Subcutaneous adipose tissue (tissue), 4 donors: ENCODE results near the gene OR8K5. TPM values are rescaled to one million over a fixed set of nuclear protein-coding genes. Genes with fewer than 3 reads are reported as not detected.

Experiments used
- total RNA-seq, 4 donors: library from RNA; depleted of rRNA; stranded (reverse); fragments of >200 nt; gene quantifications; one replicate each; pipeline ENCODE4 v1.1.0, GENCODE V29; 2016
- TF ChIP-seq, protein P1 (sequence below): fragments of 450-650 bp; IDR thresholded peaks from one replicate; pipeline ENCODE4 v1.5.1; 2016; ENCODE audit warnings: low read depth, mild to moderate bottlenecking, control low read depth, antibody characterized with exemption, moderate library complexity

The OR8K5 gene, protein sequence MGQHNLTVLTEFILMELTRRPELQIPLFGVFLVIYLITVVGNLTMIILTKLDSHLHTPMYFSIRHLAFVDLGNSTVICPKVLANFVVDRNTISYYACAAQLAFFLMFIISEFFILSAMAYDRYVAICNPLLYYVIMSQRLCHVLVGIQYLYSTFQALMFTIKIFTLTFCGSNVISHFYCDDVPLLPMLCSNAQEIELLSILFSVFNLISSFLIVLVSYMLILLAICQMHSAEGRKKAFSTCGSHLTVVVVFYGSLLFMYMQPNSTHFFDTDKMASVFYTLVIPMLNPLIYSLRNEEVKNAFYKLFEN
- not detected for total RNA-seq

DNA sequence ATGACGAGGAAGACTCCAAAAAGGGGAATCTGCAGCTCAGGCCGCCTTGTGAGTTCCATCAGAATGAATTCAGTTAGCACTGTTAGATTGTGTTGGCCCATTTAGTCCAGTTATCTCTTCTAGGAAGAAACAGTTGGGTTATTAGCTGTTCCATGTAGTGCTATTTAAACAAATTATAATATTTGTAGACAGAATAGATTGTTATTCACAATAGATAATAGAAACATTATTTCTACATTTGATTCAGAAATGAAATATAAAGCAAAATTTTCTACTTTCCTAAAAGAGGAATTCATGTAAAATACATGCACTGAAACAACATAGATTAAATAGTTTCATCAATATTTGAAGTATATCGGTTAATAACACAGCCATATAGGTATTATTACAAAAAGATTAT lies at the start of gene OR8K5:
OR8K5 (minus strand) TSS at position 101 of the 400 bp plus-strand sequence; CDS start at position 101, 0 bp downstream.
- TF ChIP-seq, protein P1, sequence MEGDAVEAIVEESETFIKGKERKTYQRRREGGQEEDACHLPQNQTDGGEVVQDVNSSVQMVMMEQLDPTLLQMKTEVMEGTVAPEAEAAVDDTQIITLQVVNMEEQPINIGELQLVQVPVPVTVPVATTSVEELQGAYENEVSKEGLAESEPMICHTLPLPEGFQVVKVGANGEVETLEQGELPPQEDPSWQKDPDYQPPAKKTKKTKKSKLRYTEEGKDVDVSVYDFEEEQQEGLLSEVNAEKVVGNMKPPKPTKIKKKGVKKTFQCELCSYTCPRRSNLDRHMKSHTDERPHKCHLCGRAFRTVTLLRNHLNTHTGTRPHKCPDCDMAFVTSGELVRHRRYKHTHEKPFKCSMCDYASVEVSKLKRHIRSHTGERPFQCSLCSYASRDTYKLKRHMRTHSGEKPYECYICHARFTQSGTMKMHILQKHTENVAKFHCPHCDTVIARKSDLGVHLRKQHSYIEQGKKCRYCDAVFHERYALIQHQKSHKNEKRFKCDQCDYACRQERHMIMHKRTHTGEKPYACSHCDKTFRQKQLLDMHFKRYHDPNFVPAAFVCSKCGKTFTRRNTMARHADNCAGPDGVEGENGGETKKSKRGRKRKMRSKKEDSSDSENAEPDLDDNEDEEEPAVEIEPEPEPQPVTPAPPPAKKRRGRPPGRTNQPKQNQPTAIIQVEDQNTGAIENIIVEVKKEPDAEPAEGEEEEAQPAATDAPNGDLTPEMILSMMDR = no peak

DNA sequence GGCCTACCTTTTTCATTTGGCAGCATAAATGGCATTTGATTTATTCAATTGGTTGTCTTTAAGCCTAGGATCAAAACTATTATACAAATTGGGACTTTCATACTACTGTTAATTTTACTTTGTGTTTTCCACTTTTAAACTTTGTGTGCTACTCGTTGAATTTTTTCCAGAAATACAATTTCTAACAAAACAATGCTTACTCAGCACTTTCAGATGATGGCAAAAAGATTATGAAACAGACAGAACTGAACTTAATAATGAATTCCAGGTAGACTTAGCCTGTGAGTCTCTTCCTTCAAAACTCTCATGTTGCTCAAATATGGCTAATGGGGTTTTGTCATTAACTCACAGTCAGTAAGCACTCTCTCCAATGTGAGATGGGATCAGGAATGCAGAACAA lies 47.7 kb upstream of the OR8K5 start:
- TF ChIP-seq, protein P1 = no peak

DNA sequence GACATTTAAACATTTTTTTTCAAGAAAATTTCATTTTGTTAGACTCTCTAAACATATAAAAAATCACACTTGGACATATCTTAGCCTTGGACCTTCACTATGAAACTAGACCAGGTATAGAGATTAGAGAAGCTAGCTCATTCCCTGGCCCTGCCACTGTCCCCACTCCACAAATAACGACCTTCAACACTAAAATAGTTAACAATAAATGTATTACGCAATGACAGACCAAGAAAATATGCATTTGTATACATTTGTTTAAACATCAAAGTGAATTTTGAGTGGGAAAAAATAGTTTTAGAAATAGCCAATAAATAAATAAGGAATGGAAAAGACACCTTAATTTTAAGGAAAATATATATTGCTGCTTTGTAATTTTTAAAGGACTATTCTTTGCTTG lies 37.2 kb upstream of the OR8K5 start:
- TF ChIP-seq, protein P1 = no peak

DNA sequence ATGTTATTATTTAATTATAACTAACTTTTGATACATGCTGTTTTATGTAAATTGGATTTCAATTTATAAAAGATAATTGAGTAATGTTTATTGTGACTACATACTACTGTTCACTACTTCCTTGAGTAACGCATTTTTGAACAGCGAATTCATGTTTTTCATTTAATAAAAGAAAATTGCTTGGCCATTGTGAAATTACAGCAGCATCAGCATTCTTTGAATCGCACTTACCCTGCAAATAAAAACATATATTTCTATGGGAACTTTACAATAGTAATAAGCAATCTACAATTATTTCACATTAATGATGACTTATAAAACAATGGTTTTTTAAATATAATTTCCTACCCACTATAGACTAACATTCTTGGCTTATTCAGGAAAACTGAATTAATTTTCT lies 36.6 kb upstream of the OR8K5 start:
- TF ChIP-seq, protein P1 = no peak

DNA sequence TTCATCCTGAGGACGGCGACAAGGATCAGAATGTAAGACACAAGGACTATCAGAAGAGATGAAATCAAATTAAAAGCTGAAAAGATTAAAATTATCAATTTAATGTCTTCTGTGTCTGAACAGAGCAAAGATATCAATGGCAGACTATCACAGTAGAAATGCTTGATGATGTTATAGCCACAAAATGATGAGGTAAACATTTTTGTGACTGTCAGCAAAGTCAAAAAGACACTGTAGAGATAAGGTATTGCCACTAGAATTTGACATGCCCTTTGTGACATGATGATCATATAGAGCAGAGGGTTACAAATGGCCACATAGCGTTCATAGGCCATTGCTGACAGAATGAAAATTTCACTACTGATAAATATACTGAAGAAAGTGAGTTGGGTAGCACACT lies 28.5 kb upstream of the OR8K5 start:
- TF ChIP-seq, protein P1 = no peak

DNA sequence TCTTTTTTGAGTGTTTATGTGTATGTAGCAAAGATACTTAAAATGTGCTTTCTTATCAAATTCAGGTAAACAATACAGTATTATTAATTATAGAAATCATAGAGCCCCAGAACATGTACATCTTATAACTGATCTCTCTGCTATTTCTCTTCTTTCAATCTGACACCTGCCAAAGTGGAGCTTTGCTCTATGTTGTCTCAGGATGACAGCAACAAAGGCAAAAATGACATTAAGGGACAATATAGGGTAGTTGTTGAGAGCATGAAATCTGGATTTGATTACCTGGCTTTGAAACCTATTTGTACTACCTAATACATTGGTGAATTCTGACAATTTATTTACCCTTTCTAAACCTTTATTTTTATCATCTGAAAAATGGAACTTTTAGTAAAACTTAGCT lies 23.3 kb upstream of the OR8K5 start:
- TF ChIP-seq, protein P1 = no peak

DNA sequence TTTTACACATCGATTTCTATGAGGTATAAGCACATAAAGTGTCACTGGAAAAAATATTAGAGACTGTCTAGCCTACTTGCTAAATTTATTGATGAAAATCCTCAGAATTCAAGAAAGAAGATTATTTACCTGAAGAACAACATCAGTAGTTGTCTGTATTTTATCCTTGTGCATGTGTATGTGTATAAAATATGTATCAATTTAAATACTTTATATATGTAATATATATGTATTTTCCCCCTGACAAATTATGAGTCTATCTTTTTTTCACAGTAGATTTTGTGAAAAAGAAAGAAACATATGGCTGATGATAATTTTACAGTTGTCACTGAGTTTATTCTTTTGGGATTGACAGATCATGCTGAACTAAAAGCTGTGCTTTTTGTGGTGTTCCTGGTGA lies 16.2 kb upstream of the OR8K5 start, which contains the start of gene OR5J2:
OR5J2 (plus strand) TSS at position 301 of the 400 bp plus-strand sequence; CDS start at position 301, 0 bp downstream.
- TF ChIP-seq, protein P1 = no peak
